Spleen (tissue), 7 donors: ENCODE measurements around the gene FUT1.

Experiments
- POLR2A ChIP-seq, 3 donors: fragments of 450-650 bp; IDR thresholded peaks; one replicate each; pipeline ENCODE4 v1.5.1; 2017; ENCODE audit warnings: antibody characterized with exemption in 3 of 3, mild to moderate bottlenecking in 1 of 3
- TF ChIP-seq, protein P1 (sequence below), 11 experiments: fragments of 200-600 bp in 7 of 11; fragments of 450-650 bp in 4 of 11; sonication (generic) in 4 of 11; IDR thresholded peaks in 8 of 11; conservative IDR thresholded peaks in 3 of 11; 1 replicate in 7 of 11; 2 replicates in 4 of 11; pipeline versions ENCODE4 v1.4.0 to v1.8.0; 2016 to 2021; ENCODE audit warnings: antibody characterized with exemption in 11 of 11, inconsistent platforms in 4 of 11, mild to moderate bottlenecking in 1 of 11
- donor health status: DM: no; HTN: no; CAD: no; lungs with moderate emphysema.
- donor health status: DM: no; HTN: no; CAD: no.
- donor health status: DM: no; HTN: no; CAD: no.

DNA sequence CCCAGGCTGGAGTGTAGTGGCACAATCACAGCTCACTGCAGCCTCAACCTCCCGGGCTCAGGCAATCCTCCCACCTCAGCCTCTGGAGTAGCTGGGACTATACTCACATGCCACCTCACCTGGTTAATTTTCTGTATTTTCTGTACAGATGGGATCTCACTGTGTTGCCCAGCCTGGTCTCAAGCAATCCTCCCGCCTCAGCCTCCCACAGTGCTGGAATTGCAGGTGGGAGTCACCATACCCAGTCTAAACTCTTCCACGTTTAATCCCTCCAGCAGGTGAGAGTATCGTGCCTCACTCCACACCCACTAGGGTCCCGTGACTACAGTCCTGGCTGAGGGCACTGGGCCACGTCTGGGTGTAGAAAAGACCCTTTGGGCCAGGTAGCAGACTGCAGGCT, 41.9 kb upstream of the FUT1 start:
- TF ChIP-seq, protein P1, sequence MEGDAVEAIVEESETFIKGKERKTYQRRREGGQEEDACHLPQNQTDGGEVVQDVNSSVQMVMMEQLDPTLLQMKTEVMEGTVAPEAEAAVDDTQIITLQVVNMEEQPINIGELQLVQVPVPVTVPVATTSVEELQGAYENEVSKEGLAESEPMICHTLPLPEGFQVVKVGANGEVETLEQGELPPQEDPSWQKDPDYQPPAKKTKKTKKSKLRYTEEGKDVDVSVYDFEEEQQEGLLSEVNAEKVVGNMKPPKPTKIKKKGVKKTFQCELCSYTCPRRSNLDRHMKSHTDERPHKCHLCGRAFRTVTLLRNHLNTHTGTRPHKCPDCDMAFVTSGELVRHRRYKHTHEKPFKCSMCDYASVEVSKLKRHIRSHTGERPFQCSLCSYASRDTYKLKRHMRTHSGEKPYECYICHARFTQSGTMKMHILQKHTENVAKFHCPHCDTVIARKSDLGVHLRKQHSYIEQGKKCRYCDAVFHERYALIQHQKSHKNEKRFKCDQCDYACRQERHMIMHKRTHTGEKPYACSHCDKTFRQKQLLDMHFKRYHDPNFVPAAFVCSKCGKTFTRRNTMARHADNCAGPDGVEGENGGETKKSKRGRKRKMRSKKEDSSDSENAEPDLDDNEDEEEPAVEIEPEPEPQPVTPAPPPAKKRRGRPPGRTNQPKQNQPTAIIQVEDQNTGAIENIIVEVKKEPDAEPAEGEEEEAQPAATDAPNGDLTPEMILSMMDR (IDR thresholded peaks at IDR 0.05 in 8 of 11, conservative IDR thresholded peaks at IDR 0.05 in 3 of 11): no peak
- TF ChIP-seq POLR2A (IDR thresholded peaks at IDR 0.05): no peak
